ENCODE results near the gene NECAB2.

DNA sequence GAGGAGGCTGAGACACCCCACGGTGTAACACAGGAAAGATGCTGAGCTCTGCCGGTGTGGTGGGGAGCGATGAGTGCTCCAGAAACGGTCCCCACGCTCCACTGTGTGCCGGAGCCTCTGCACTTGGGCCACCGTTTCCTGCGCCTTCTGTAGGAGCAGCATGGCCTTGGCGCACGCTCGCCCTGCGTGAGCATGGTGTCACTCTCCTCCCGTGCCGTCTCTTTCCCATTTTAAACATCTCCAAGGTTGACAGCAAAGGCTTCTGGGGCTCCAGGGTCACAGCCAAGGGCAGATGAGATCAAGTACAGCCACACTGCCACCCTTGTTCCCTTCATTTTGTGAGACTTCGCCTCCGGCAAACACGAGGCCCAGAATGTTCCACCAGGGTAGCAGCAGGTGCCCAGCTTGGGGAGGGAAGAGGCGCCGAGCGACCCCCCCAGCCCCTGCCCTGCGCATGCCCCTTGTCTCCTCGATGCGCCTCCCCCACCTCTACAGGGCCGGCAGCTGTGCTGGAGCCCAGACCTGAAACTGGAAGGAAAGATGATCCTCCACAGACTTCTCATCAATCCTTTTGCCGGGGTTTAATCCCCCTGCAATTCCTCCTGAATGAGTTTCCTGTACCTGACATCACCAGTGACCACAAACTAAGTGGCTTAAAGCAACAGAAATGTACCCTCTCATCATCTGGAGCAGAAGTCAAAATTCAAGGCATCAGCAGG lies 34.9 kb upstream of the NECAB2 start:
- TF ChIP-seq, protein P1, sequence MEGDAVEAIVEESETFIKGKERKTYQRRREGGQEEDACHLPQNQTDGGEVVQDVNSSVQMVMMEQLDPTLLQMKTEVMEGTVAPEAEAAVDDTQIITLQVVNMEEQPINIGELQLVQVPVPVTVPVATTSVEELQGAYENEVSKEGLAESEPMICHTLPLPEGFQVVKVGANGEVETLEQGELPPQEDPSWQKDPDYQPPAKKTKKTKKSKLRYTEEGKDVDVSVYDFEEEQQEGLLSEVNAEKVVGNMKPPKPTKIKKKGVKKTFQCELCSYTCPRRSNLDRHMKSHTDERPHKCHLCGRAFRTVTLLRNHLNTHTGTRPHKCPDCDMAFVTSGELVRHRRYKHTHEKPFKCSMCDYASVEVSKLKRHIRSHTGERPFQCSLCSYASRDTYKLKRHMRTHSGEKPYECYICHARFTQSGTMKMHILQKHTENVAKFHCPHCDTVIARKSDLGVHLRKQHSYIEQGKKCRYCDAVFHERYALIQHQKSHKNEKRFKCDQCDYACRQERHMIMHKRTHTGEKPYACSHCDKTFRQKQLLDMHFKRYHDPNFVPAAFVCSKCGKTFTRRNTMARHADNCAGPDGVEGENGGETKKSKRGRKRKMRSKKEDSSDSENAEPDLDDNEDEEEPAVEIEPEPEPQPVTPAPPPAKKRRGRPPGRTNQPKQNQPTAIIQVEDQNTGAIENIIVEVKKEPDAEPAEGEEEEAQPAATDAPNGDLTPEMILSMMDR (IDR thresholded peaks at IDR 0.05): no peak
- no peak for TF ChIP-seq POLR2AphosphoS5 (IDR thresholded peaks at IDR 0.05)

All from stomach (tissue), 4 donors.